ENCODE results near the gene NLGN4X. TPM values are rescaled to one million over a fixed set of nuclear protein-coding genes. Genes with fewer than 3 reads are reported as not detected.

The NLGN4X gene
- total RNA-seq, 4 donors from 2014 or later, result 0.45 to 3.2 (median 0.86) TPM

DNA sequence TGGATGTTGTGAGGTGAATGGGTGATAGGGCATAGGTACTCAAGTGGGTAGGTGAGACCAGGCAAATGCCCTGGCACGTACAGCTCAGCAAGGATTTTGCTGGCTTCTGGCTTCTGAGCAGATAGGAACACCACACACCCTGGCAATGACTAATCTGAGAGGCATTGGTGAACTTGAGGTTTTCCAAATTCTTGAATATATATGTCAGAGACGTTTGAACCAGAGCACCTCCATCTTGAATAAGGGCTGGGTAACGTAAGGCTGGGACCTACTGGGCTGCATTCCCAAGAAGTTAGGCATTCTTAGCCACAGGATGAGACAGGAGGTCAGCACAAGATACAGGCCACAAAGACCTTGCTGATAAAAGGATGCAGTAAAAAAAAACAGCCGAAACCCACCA lies 204.5 kb downstream of the NLGN4X start:
- WGBS, 2 donors, result 92 to 94% methylated on average over 3 to 4 of the region's 4 CpGs
- DNase-seq, result no peak
- Histone ChIP-seq H3K4me1 (no peaks in the 10 kb centered on the region), H3K27ac (no peak overlapping the region), H3K9me3 (no peaks in the 10 kb centered on the region), H3K27me3 (no peaks in the 10 kb centered on the region), H3K4me3 (replicated peaks in 1 of 3) (no peak overlapping the region), H3K36me3 (no peaks in the 10 kb centered on the region)
- no peak for TF ChIP-seq POLR2A (IDR thresholded peaks at IDR 0.05)
- no peak for TF ChIP-seq CTCF (IDR thresholded peaks at IDR 0.05)
- intact Hi-C loops (cut with DNase I), result no loop called here

DNA sequence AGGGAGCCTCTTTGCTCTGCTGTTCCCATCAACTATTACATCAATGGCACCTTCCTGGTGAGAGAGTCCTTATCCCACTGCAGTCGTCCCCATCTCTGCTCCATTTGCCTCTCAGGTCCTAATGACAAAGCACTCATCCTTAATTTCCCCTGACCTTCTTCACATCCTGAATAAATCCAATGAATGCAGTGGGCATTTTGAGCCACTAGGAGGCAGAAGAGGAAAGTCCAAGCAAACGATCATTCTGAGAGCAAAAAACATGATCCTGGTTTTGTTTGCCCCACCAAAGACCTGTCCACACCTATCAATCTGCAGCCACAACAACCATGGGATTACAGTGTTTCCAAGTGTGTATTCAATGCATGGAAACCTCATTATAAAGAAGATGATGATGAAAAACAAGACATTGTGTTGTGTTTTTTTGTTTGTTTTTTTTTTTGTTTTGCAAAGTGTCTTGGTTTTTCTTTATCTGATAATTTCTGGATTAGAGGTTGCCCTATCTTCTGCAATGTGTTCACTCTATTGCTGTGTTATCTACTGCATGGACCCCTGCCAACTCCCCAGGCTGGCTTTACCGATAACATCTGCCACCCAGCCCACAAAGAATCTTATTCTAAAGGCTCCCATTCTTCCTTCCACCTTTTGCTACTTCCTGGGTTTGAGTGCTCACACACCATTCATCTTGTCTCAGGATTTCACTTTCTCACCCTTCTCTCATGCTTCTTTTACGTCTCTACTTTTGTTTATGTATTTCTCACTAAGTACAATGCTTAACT lies 207.2 kb downstream of the NLGN4X start:
- WGBS, 2 donors, result 13 to 18% methylated on average over 4 of the region's 4 CpGs
- Histone ChIP-seq H3K36me3 (no peaks in the 10 kb centered on the region), H3K4me3 (replicated peaks in 1 of 3) (no peak overlapping the region), H3K27me3 (no peaks in the 10 kb centered on the region), H3K4me1 (no peaks in the 10 kb centered on the region), H3K27ac (no peak overlapping the region), H3K9me3 (no peaks in the 10 kb centered on the region)
- TF ChIP-seq POLR2A (IDR thresholded peaks at IDR 0.05) (no peak), CTCF (IDR thresholded peaks at IDR 0.05) (peak in 3 of 6 experiments; percentile 9 to 32 (median 18))
- DNase-seq, result no peak
- intact Hi-C loops (cut with DNase I), result no loop called here

DNA sequence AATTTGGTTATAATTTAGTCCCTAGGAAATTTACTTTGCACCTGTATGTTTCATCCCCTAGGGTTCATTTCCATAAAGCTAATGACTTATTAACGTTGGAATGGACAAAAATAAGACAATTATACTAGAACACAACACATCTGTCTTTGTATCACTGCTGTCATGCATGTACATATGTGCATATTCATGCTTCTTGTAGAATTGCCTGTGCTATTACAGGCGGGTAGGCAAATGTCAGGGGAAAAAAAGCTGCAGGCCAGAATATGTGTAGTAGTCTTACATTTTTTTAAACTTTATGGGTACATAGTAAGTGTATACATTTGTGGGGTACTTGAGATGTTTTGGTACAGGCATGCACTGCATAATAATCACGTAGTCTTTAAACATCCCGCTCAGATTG lies 209.6 kb downstream of the NLGN4X start:
- no peak overlapping the region for H3K4me3 ChIP-seq (replicated peaks in 1 of 3)
- no peaks in the 10 kb centered on the region for H3K4me1 ChIP-seq
- no peaks in the 10 kb centered on the region for H3K36me3 ChIP-seq
- TF ChIP-seq CTCF (IDR thresholded peaks at IDR 0.05), result no peak
- TF ChIP-seq POLR2A (IDR thresholded peaks at IDR 0.05), result no peak
- WGBS, 2 donors, result 76 to 81% methylated on average over 4 of the region's 4 CpGs
- H3K27me3 ChIP-seq, result no peaks in the 10 kb centered on the region
- DNase-seq, result no peak
- intact Hi-C loops (cut with DNase I), result no loop called here
- H3K9me3 ChIP-seq, result no peaks in the 10 kb centered on the region
- no peak overlapping the region for H3K27ac ChIP-seq

- TF ChIP-seq POLR2A (IDR thresholded peaks at IDR 0.05) (no peak), CTCF (IDR thresholded peaks at IDR 0.05) (no peak)
- Histone ChIP-seq H3K36me3 (no peaks in the 10 kb centered on the region), H3K4me1 (no peaks in the 10 kb centered on the region), H3K27ac (no peak overlapping the region), H3K27me3 (no peaks in the 10 kb centered on the region), H3K4me3 (replicated peaks in 1 of 3) (no peak overlapping the region), H3K9me3 (no peaks in the 10 kb centered on the region)
- WGBS, 2 donors, result 82 to 87% methylated on average over 5 of the region's 5 CpGs
- intact Hi-C loops (cut with DNase I), result no loop called here
- DNase-seq, result no peak
These were observed 213.2 kb downstream of the NLGN4X start for GRCh38 chrX:6015423-6015822.

GRCh38 chrX:6012357-6012756 lies 216.3 kb downstream of the NLGN4X start:
- TF ChIP-seq POLR2A (IDR thresholded peaks at IDR 0.05) (no peak), CTCF (IDR thresholded peaks at IDR 0.05) (no peak)
- no peak for DNase-seq
- Histone ChIP-seq H3K9me3 (no peaks in the 10 kb centered on the region), H3K27ac (no peak overlapping the region), H3K36me3 (no peaks in the 10 kb centered on the region), H3K27me3 (no peaks in the 10 kb centered on the region), H3K4me3 (replicated peaks in 1 of 3) (no peak overlapping the region), H3K4me1 (no peaks in the 10 kb centered on the region)
- WGBS, 2 donors, result 93 to 96% methylated on average over 2 of the region's 2 CpGs
- intact Hi-C loops (cut with DNase I), result no loop called here
